ENCODE measurements around the gene NTRK2. TPM values are rescaled to one million over a fixed set of nuclear protein-coding genes. Genes with fewer than 3 reads are reported as not detected.
"Not testable (repeated sequence)": the region's sequence is repeated elsewhere in the genome, so short reads cannot be mapped to it uniquely, and the experiment has no call there.

Gene NTRK2
- total RNA-seq, 1 donor from 2014 or later = under 0.01 TPM

DNA sequence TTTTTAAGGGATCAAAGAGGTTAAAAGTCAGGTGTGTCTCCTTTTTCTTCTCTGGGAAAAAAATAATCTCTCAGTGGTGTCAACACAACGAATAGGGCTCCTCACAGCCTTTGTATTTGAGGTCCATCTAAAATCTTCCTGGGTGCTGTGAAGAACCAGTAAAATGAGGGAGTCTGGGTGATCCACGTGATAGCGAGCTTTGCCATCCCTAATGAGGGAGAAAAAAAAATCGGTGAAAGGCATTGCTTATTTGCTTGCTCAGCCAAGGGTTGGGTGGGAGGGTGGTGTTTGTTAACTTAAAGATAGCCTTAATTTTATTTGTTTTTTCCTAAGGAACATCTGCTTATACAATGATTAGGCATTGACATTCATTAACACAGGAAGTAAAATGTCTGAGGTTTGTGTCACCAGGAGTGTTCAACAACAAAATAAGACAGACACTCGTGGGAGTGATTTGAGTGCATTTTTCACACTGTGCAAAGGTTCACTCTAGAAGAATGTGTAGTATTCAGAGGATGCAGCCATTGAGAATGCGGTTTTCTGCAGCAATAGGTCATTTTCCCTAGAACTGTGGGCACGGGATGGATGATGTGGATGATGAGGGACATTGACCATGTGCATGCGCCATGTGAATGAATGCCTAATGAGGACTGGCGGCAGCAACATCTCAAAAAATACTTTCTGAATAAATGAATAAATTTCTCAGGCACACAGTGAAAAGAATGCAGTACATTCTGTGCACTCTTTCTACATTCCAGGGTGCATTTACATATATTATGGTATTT lies 369.5 kb downstream of the NTRK2 start:
- no peak for DNase-seq

DNA sequence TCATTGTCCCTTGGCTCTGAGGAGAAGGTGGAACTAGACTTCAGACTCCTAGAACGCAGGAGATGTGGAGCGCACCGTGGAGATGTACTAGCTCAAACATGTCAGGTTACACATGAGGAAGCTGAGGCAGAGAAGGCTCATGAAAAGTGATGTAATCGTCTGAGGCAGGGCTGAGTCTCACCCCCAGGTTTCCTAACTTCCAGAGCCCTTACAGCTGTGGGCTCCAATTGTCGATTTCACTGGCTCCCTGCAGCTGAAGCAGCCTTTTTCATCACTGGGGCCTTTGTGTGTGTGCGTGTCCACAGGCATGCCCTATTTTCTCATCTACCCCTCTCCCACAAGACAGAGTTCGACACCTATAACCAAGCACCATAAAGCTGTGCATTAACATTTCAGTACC lies 370.6 kb downstream of the NTRK2 start:
- no peak for DNase-seq

DNA sequence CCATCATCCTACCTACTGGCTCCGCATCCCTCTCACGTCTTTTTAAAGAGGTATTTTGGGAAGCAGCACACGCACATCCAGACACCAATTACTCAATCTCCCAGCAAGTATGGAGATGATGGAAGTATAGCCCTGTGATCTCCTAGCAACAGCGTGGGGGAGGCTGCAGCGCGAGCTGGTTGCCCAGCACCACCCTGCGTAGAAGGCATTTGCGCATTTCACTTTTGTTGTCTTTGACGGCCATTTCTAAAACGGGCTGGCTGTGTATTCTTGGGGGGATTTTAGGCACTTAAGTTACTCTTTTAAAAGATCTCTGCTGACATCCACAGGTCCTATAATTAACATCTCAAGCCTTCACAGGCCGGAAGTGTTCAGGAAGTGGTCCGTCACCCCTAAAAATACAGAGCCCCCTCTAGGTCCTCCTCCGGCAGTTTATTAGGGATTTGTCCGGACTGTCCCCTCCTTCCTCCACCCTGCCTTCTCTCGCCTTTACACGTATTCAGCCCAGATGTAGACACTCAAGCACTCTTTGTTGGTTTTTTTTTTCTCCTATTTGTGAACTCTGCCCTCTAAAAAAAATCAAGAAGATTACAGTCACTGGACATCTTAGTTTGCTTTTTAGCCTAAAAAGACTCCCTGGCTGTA lies 371.4 kb downstream of the NTRK2 start:
- no peak for DNase-seq

DNA sequence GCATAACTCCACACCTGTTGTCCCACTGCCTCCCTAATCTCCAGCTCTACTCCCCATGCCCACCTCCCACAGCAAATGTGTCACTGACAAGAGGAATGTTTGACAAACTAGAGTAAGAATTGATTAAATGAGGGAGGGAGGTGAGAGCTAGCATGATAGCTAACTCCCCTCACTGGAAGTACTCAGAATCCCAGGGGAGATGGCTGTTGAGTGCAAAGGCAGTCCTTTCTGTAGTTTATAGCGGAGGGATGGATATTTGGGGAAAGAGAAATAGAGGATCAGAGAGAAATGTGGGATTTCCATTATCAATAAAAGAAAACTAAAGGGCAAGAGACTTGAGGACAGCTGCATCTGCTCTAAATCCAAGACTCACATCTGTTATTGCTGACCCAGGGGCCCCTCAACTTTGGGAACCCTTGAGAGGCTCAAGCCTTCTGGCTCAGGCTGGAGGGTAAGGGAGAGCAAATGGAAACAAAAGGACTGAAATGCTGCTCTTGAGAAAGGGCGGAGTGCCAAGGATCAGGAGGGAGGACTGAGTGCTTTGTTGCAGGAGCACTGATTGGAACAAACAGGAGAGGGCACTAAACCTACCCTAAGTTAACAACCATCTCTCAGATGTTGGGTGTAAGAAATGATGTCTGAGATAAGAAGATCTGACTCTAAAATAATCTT lies 372.1 kb downstream of the NTRK2 start:
- DNase-seq = no peak

DNA sequence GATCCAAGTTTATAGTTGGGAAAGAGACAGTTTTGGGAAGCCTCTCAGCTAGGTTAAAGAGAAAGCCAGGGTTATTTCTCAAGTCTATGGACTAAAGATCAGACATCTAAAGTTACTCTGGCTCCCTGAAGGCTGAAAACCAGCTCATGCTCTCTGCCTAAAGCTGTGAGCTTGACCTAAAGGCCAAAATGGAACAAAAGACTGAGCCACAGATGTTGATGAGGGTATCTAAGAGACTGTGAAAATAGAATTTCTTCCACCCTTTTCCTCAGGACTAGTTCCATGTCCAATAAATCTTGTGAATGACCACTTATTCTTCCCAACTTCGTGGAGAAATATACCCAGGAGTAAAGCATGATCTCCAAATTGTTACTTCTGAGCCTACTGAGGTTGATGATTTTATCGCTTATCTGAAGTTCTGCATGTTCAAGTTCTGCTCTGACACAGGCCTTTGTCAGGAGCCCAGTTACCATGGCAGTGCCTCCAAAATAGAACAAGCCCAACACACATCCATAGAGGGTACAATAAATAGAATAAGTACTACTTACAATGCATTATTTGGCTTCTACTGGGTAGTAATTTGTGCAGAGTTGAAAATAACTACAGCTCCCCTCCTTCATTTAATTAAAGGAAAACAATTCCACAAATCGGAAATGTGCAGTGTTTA lies 373.6 kb downstream of the NTRK2 start:
- no peak for DNase-seq

DNA sequence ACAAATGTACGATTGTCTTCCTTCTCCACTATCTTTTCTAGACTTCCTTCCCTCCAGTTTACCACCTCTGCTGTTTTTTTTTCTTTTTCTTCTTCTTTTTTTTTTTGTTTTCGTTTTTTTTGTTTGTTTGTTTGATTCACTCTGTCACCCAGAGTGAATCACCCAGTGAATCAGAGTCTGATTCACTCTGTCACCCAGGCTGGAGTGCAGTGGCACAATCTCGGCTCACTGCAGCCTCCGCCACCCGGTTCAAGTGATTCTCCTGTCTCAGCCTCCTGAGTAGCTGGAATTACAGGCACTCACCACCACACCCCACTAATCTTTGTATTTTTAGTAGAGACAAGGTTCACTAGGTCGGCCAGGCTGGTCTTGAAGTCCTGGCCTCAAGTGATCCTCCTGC lies 375.7 kb downstream of the NTRK2 start:
- DNase-seq = no peak

DNA sequence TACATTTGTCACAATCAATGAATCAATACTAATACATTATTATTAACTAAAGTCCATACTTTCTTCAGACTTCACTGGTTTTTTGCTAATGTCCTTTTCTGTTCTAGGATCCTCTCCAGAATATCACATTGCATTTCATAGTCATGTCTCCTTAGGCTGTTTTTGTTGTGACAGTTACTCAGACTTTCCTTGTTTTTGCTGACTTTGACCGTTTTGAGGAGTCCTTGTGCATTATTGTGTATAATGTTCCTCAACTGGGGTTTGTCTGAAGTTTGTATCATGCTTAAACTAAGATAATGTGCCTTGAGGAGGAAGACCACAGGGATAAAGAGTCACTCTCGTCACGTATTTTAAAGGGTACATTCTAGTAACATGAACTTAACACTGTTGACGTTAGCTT lies 376.9 kb downstream of the NTRK2 start:
- DNase-seq = no peak

DNA sequence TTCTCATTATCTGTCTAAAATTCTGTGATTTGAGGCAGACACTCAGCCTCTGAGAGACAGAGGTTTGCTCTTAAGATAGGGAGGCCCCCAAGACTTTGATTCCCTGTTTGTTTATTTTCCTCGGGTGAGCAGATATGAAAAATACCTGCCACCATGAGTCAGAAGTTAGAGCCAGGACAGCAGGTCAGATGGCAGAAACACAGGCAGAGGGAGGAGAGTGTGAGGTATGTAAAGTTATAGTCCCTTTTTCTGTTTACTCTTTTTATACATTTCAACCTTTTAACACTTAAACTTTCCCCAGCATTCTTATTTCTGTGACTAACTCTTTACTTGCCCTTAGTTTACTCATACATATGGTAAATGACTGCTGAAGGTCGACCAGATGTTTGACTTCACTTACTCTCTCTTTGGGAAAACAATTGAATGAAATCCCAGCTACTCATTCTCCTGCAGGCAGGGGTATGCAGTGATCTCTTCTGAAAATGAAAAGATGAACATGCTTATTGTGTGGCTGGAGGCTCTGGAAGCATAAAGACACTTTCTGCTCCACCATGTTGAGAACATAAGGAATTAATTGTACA lies 383.8 kb downstream of the NTRK2 start:
- no peak for DNase-seq

DNA sequence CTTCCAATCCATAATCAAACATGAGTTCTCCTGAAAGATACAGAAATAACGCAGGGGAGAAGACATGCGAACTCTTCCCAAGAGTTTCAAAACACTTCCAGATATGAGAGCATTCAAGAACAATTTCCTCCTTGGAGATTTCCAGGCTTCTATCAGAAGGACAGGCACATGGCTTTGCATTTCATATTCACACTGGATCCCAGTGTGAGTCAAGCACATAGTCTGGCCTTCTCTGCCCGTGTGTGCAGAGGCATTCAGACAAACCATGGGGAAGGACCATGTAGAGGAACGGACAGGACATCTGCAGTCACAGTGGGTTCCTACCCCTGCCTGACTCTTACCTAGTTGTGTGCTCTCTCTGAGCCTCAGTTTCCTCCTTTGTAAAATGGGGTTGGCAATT lies 384.5 kb downstream of the NTRK2 start:
- no peak for DNase-seq

DNA sequence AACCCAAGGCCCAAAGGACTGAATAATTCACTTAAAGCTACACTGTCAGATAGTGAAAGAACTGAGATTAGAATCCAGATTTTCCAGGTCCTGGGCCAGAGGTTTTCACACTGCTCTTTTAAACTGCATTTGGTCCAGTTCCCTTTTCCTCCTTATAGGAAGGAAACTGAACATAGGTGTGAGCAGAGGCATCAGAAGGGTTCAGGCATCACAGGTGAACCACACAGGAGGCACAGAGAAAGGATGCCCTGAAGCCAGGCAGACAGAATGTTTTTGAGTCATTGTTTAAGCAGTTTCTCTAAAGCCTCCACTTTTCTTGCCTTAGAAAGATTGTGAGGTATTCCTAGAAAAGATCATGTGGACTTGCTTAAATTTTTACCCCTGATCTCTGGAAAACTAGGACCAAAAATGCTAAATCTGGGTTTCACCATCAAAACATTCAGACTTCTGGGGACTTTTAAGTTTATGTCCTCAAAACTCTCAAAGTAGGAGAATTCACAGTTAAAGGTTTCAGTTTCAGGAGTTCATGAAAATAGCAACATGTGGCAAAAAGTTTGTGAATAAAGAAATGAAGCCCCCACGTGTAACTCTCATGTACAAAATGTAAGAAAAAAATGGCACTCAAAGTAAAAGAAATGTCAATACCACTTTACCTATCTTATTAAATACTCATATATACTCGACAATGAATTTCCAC lies 386.1 kb downstream of the NTRK2 start:
- DNase-seq = no peak

DNA sequence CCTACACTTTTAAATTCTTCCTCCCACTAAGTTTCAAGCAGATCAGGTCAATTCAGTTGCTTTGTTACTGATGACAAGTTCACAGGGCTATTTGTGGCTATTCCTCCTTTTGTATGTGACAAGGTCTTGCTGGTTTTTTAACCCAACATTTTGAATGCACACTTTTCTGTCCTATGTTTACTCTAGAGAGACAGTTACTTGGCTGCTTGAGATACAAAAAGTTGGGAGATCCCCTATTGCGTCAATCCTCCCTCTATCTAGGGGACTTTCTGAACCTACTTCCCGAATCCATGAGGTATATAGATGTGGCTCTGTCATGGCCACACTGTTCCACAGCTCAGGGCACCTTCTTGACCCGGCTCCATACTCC lies 386.7 kb downstream of the NTRK2 start:
- no peak for DNase-seq

DNA sequence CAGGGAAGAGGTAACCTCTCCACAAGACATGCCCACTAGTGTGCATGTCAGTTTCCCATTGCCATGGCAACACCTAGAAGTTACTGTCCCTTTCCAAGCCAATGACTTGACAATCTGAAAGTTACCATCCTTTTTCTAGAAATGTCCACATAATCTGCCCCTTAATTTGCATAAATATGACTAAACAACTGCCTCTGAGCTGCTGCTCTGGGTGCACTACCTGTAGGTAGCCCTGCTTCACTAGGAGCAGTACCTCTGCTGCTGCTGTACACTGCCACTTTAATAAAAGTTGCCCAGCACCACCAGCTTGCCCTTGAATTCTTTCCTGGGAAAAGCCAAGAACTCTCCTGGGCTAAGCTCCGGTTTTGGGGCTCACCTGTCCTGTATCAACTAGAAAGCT lies 392.4 kb downstream of the NTRK2 start:
- DNase-seq = no peak

DNA sequence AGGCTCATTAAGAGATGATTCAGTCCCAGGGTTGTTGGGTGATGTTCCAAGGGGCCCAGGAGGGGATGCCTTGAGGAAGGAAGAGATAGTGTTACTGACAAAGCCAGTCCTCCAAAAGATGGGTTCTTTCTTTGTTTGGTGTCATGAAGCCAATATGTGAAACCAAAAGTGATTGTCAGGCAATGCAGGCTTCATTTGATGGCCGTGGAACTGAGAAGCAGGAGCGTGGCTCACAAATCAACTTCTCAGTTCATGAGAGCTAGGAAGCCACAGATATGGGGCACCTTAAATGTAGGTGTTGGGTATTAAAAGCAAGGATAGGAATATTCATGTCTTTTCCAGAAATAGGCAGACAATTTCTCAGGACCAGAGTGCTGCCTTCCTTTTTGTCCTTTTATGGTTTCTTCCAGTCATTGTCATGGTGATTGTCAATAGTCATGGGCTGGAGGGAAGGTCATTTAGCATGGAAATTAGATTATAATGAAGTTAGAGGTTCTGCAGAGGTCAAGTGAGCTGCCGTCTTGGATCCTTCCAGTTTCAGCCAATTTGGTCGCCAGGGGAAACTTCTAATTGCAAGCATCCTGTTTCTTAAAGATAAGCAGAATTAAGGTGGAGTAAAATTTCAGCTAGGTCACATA lies 393.0 kb downstream of the NTRK2 start:
- no peak for DNase-seq

DNA sequence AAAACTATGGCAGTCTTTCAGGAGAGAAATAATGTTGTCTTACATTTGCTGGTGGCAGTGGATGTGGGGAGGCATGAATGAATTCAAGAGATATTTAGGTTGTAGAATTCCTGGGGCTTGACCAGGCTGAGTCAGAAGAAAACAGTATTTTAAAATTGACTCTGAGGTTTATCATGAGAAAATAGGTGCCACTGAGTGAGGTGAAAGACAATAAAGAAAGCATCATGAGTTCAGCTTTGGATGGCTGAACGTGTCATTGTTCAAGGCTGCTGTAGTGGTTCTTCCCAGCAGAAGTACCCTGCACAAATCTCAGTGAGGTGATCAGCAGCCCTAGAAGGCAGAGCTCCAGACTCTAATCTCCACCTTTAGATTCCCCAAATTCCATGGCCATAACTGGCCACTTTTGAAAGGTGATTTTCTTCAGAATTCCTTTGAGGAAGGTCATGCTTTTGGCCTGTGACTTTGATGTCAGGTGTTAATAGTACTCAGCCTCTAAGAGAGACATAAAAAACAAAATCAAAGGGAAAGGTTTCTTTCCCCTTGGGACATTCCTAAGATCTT lies 395.4 kb downstream of the NTRK2 start:
- DNase-seq = no peak

DNA sequence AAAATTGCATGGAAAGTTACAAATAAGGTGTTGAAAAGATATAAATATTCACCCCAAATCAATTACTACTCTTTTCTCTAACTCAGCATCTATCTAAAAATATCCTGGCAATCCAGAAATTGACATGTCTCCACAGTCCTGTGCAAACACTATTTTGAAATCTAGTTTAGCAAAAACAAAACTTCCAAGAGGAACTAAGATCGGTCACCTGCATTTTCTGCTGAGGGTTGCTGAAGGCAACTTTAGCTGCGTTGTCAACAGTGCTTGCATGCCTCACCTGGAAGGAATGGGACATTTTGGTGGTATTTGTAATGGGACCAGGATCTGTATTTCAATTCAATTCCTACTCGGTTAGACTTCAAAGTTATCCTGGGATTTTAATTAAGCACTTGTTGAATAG lies 398.3 kb downstream of the NTRK2 start:
- DNase-seq = no peak

DNA sequence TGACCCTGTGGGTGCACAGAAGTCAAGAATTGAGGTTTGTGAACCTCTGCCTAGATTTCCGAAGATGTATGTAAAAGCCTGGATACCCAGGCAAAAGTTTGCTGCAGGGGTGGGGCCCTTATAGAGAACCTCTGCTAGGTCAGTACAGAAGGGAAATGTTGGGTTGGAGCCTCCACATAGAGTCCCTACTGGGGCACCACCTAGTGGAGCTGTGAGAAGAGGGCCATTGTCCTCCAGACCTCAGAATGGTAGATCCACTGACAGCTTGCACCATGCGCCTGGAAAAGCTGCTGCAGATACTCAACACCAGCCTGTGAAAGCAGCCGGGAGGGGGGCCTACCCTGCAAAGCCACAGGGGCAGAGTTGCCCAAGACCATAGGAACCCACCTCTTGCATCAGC lies 399.9 kb downstream of the NTRK2 start:
- not testable (repeated sequence) for DNase-seq
